HepG2 (cell line): Measurements from ENCODE around the gene RGS11. TPM values are rescaled to one million over a fixed set of nuclear protein-coding genes. Genes with fewer than 3 reads are reported as not detected.

Experiments used
- AHR ChIP-seq: IDR thresholded peaks from 2 replicates; pipeline ENCODE4 v1.6.1; 2018; ENCODE audit warnings: missing genetic modification reagents, missing compliant biosample characterization
- ARID5B ChIP-seq: IDR thresholded peaks from 2 replicates; pipeline ENCODE4 v1.4.0; 2020; ENCODE audit warnings: mild to moderate bottlenecking, missing genetic modification reagents
- BORCS8-MEF2B ChIP-seq: sonication (generic); formaldehyde crosslinking; IDR thresholded peaks from 2 replicates; pipeline ENCODE4 v1.8.0; 2022; ENCODE audit warnings: mild to moderate bottlenecking, missing genetic modification reagents
- GABPB1 ChIP-seq: IDR thresholded peaks from 2 replicates; pipeline ENCODE4 v1.6.1; 2016; ENCODE audit warnings: mild to moderate bottlenecking, missing genetic modification reagents, moderate library complexity, missing compliant biosample characterization
- KDM2A ChIP-seq: sonication (generic); formaldehyde crosslinking; IDR thresholded peaks from 2 replicates; pipeline ENCODE4 v1.4.0; 2020; ENCODE audit warnings: low read depth, missing genetic modification reagents, borderline replicate concordance
- KIAA2018 ChIP-seq: sonication (generic); formaldehyde crosslinking; IDR thresholded peaks from 2 replicates; pipeline ENCODE4 v1.5.0; 2020; ENCODE audit warnings: mild to moderate bottlenecking, missing genetic modification reagents, borderline replicate concordance
- MYNN ChIP-seq: sonication (generic); formaldehyde crosslinking; IDR thresholded peaks from 2 replicates; pipeline ENCODE4 v1.4.0; 2020; ENCODE audit warnings: mild to moderate bottlenecking, low read depth, missing genetic modification reagents
- NFYC ChIP-seq: IDR thresholded peaks from 2 replicates; pipeline ENCODE4 v1.6.1; 2016; ENCODE audit warnings: missing genetic modification reagents, missing compliant biosample characterization
- NKX3-1 ChIP-seq: sonication (generic); formaldehyde crosslinking; IDR thresholded peaks from 2 replicates; pipeline ENCODE4 v1.5.0; 2020; ENCODE audit warnings: missing genetic modification reagents
- RORA ChIP-seq: sonication (generic); formaldehyde crosslinking; IDR thresholded peaks from 2 replicates; pipeline ENCODE4 v1.5.0; 2020; ENCODE audit warnings: mild to moderate bottlenecking, missing genetic modification reagents, moderate library complexity
- SCMH1 ChIP-seq: sonication (generic); formaldehyde crosslinking; IDR thresholded peaks from 2 replicates; pipeline ENCODE4 v1.9.0; 2021; ENCODE audit warnings: missing genetic modification reagents, mild to moderate bottlenecking, borderline replicate concordance
- SIX4 ChIP-seq: sonication (generic); formaldehyde crosslinking; IDR thresholded peaks from 2 replicates; pipeline ENCODE4 v1.4.0; 2020; ENCODE audit warnings: missing genetic modification reagents
- ZNF292 ChIP-seq: sonication (generic); formaldehyde crosslinking; IDR thresholded peaks from 2 replicates; pipeline ENCODE4 v1.8.1; 2022; ENCODE audit warnings: mild to moderate bottlenecking, low read depth, missing genetic modification reagents, borderline replicate concordance
- ZNF460 ChIP-seq: sonication (generic); formaldehyde crosslinking; IDR thresholded peaks from 2 replicates; pipeline ENCODE4 v1.5.1; 2020; ENCODE audit warnings: missing genetic modification reagents, mild to moderate bottlenecking, borderline replicate concordance
- ZNF564 ChIP-seq: sonication (generic); formaldehyde crosslinking; IDR thresholded peaks from 2 replicates; pipeline ENCODE4 v1.8.1; 2023; ENCODE audit warnings: mild to moderate bottlenecking, missing genetic modification reagents
- ZNF569 ChIP-seq: sonication (generic); formaldehyde crosslinking; IDR thresholded peaks from 2 replicates; pipeline ENCODE4 v1.5.0; 2020; ENCODE audit warnings: mild to moderate bottlenecking, missing genetic modification reagents, moderate library complexity, borderline replicate concordance
- ZNF883 ChIP-seq: sonication (generic); formaldehyde crosslinking; IDR thresholded peaks from 2 replicates; pipeline ENCODE4 v1.5.1; 2020; ENCODE audit warnings: mild to moderate bottlenecking, missing genetic modification reagents; ENCODE audit errors: not compliant biosample characterization
- polyA plus RNA-seq, 8 experiments: library from polyadenylated mRNA; depleted of rRNA in 3 of 8; stranded (reverse) in 7 of 8; unstranded in 1 of 8; fragments of >200 nt; fragmentation: Illumina TruSeq in 4 of 8; extraction: Trizol in 4 of 8; gene quantifications; 2 replicates each; pipeline versions ENCODE4 v1.2.1 to v1.2.3, GENCODE V29; 2011 to 2016; ENCODE audit warnings: low read depth in 4 of 8, missing spikeins in 1 of 8, mixed read lengths in 1 of 8; ENCODE audit not compliant: insufficient read depth in 1 of 8
- total RNA-seq, 5 experiments: library from RNA; depleted of rRNA; stranded (reverse); fragments of >200 nt; fragmentation: Illumina TruSeq; extraction: Trizol; gene quantifications; 2 replicates each; pipeline ENCODE4 v1.2.3, GENCODE V29; 2016; ENCODE audit warnings: low read depth in 1 of 5

Gene RGS11
- total and polyA plus RNA-seq, 2 of the 13 experiments (the other 11 are each of a cell fraction or from before 2014, with no cell fraction given) = 0.11 TPM; not detected in 1

GRCh38 chr16:272633-273546 lies 2.9 kb downstream of the RGS11 start (continued):
- TF ChIP-seq ARID5B (CRISPR knock-in tag) = no peak
- TF ChIP-seq NKX3-1 (CRISPR knock-in tag) = no peak
- TF ChIP-seq NFYC (CRISPR knock-in tag) = no peak
- no peak for TF ChIP-seq MYNN (CRISPR knock-in tag)
- no peak for TF ChIP-seq SCMH1 (CRISPR knock-in tag)
- TF ChIP-seq ZNF460 (CRISPR knock-in tag) = no peak
- no peak for TF ChIP-seq SIX4 (CRISPR knock-in tag)
- TF ChIP-seq RORA (CRISPR knock-in tag) = no peak
- TF ChIP-seq ZNF292 (CRISPR knock-in tag) = 0 out of 2 replicates have a peak, but pooled peaks have one; percentile 17
- peak; percentile 34; the same call in 1 of the 2 replicates for TF ChIP-seq KDM2A
- TF ChIP-seq ZNF564 (CRISPR knock-in tag) = no peak
- TF ChIP-seq AHR (CRISPR knock-in tag) = 0 out of 2 replicates have a peak, but pooled peaks have one; percentile 33
- no peak for TF ChIP-seq BORCS8-MEF2B (CRISPR knock-in tag)
- no peak for TF ChIP-seq ZNF569 (CRISPR knock-in tag)
- peak; percentile 20 for TF ChIP-seq ZNF883
- TF ChIP-seq KIAA2018 (CRISPR knock-in tag) = no peak
- peak; percentile 24; the same call in 1 of the 2 replicates for TF ChIP-seq GABPB1 (CRISPR knock-in tag)
